H1 (cell line): ENCODE data around the gene MAP4. TPM values are rescaled to one million over a fixed set of nuclear protein-coding genes. Genes with fewer than 3 reads are reported as not detected.

Source experiments
- CTCF ChIA-PET: fragments of 300-600 bp; sonication (Branson Sonifier 250); formaldehyde crosslinking; loops from one replicate; lab custom pipeline; 2021; ENCODE audit not compliant: partially characterized antibody; lab: Charles Lee
- POLR2A ChIA-PET: fragments of 300-600 bp; sonication (Branson Sonifier 250); formaldehyde crosslinking; loops from one replicate; lab custom pipeline; 2021; ENCODE audit warnings: inconsistent platforms; ENCODE audit not compliant: partially characterized antibody; lab: Charles Lee
- DNase-seq, 2 experiments: peaks; one replicate each; pipeline versions ENCODE4 v3.0.0 to v3.0.0-alpha.2; 2010 to 2022; ENCODE audit warnings: low spot score in 2 of 2, low read depth in 1 of 2, mixed read lengths in 1 of 2
- FAIRE-seq: peaks from 2 replicates; lab custom pipeline; 2011; peaks lifted over from hg19 to GRCh38; lab: Jason Lieb, UNC
- H2AFZ ChIP-seq: 2 replicates; pipeline ENCODE4 v1.8.1; 2012; ENCODE audit warnings: low read length, inconsistent platforms
- H2AK5ac ChIP-seq: 2 replicates; pipeline ENCODE4 v1.6.1; 2013; ENCODE audit warnings: low read depth, low read length
- H2BK120ac ChIP-seq: replicated peaks from 2 replicates; pipeline ENCODE3; 2013; ENCODE audit warnings: low read depth, low read length, inconsistent platforms
- H2BK12ac ChIP-seq: 2 replicates; pipeline ENCODE4 v1.6.1; 2013; ENCODE audit warnings: low read depth, low read length
- H2BK15ac ChIP-seq: 2 replicates; pipeline ENCODE4 v1.6.1; 2013; ENCODE audit warnings: low read length
- H2BK20ac ChIP-seq: 2 replicates; pipeline ENCODE4 v1.6.1; 2013; ENCODE audit warnings: low read length
- H2BK5ac ChIP-seq: 2 replicates; pipeline ENCODE4 v1.6.1; 2013; ENCODE audit warnings: low read depth, low read length
- H3K14ac ChIP-seq: 2 replicates; pipeline ENCODE4 v1.6.1; 2013; ENCODE audit warnings: inconsistent platforms; ENCODE audit not compliant: insufficient read length
- H3K18ac ChIP-seq: 2 replicates; pipeline ENCODE4 v1.6.1; 2013; ENCODE audit warnings: low read length; ENCODE audit errors: extremely low read depth
- H3K23ac ChIP-seq: 2 replicates; pipeline ENCODE4 v1.6.1; 2013; ENCODE audit warnings: inconsistent platforms; ENCODE audit not compliant: insufficient read length
- H3K23me2 ChIP-seq: 2 replicates; pipeline ENCODE4 v1.6.1; 2013; ENCODE audit warnings: low read depth, low read length
- H3K27ac ChIP-seq: 2 replicates; pipeline ENCODE4 v1.6.1; 2011; ENCODE audit warnings: low read depth, low read length, inconsistent platforms
- H3K27me3 ChIP-seq, 4 experiments: replicated peaks in 1 of 4; 1 replicate in 1 of 4; 2 replicates in 3 of 4; pipeline versions ENCODE4 v1.6.1 to v1.8.1; 2011 to 2013; ENCODE audit warnings: low read length in 3 of 4, mild to moderate bottlenecking in 3 of 4, inconsistent platforms in 2 of 4, mixed read lengths in 2 of 4, moderate library complexity in 1 of 4; ENCODE audit not compliant: control insufficient read depth in 3 of 4, insufficient read depth in 3 of 4; ENCODE audit errors: extremely low read depth in 1 of 4
- H3K36me3 ChIP-seq, 4 experiments: 2 replicates each; pipeline versions ENCODE4 v1.6.1 to v1.8.1; 2011 to 2013; ENCODE audit warnings: mild to moderate bottlenecking in 4 of 4, low read length in 3 of 4, moderate library complexity in 2 of 4, control low read depth in 1 of 4, inconsistent platforms in 1 of 4; ENCODE audit not compliant: insufficient read depth in 4 of 4, control insufficient read depth in 2 of 4
- H3K4ac ChIP-seq: replicated peaks from 2 replicates; pipeline ENCODE3; 2013; ENCODE audit warnings: low read length, low read depth, mixed read lengths, inconsistent platforms; ENCODE audit not compliant: insufficient read length
- H3K4me1 ChIP-seq, 4 experiments: replicated peaks in 1 of 4; 1 replicate in 1 of 4; 2 replicates in 3 of 4; pipeline versions ENCODE4 v1.6.1 to v1.8.1; 2011 to 2013; ENCODE audit warnings: low read length in 3 of 4, inconsistent platforms in 2 of 4, mixed read lengths in 1 of 4; ENCODE audit not compliant: insufficient read depth in 4 of 4, control insufficient read depth in 3 of 4
- H3K4me2 ChIP-seq, 2 experiments: 2 replicates each; pipeline versions ENCODE4 v1.6.1 to v1.8.1; 2011 to 2013; ENCODE audit warnings: low read depth in 2 of 2, low read length in 2 of 2, control low read depth in 1 of 2, inconsistent platforms in 1 of 2, mild to moderate bottlenecking in 1 of 2; ENCODE audit not compliant: insufficient read depth in 1 of 2
- H3K4me3 ChIP-seq, 4 experiments: fragments of 200-600, 300-600 bp in 1 of 4; sonication (generic), shearing (Covaris generic), sonication (Bioruptor Twin) in 1 of 4; 2 replicates each; pipeline versions ENCODE4 v1.5.1 to v1.8.1; 2011 to 2016; ENCODE audit warnings: low read length in 4 of 4, low read depth in 3 of 4, control low read depth in 2 of 4, inconsistent platforms in 2 of 4, mild to moderate bottlenecking in 2 of 4, mixed read lengths in 1 of 4, moderate library complexity in 1 of 4; ENCODE audit not compliant: insufficient read depth in 2 of 4; ENCODE audit errors: extremely low read depth in 1 of 4
- H3K56ac ChIP-seq: replicated peaks from 2 replicates; pipeline ENCODE3; 2013; ENCODE audit warnings: low read depth, mild to moderate bottlenecking, mixed read lengths, low read length, inconsistent platforms; ENCODE audit not compliant: insufficient read length
- H3K79me1 ChIP-seq: 2 replicates; pipeline ENCODE4 v1.6.1; 2013; ENCODE audit warnings: low read depth, low read length, control low read depth
- H3K79me2 ChIP-seq, 2 experiments: 2 replicates each; pipeline versions ENCODE4 v1.6.1 to v1.8.1; 2012 to 2013; ENCODE audit warnings: low read length in 2 of 2, mild to moderate bottlenecking in 2 of 2, inconsistent platforms in 1 of 2; ENCODE audit not compliant: insufficient read depth in 2 of 2, control insufficient read depth in 1 of 2
- H3K9ac ChIP-seq, 4 experiments: replicated peaks in 1 of 4; 1 replicate in 1 of 4; 2 replicates in 3 of 4; pipeline versions ENCODE4 v1.6.1 to v1.8.1; 2011 to 2013; ENCODE audit warnings: low read depth in 3 of 4, low read length in 3 of 4, control low read depth in 2 of 4, mild to moderate bottlenecking in 2 of 4, moderate library complexity in 2 of 4, inconsistent platforms in 1 of 4; ENCODE audit errors: extremely low read depth in 1 of 4
- H3K9me3 ChIP-seq, 2 experiments: 2 replicates each; pipeline versions ENCODE4 v1.6.1 to v1.8.1; 2012 to 2013; ENCODE audit warnings: mild to moderate bottlenecking in 2 of 2, moderate library complexity in 2 of 2, control low read depth in 1 of 2, inconsistent platforms in 1 of 2, low read depth in 1 of 2, low read length in 1 of 2, mixed read lengths in 1 of 2; ENCODE audit not compliant: insufficient read depth in 2 of 2
- H4K20me1 ChIP-seq, 2 experiments: replicated peaks in 1 of 2; 2 replicates each; pipeline versions ENCODE3 to v1.8.1; 2011 to 2013; ENCODE audit warnings: inconsistent platforms in 2 of 2, low read length in 2 of 2, mild to moderate bottlenecking in 1 of 2; ENCODE audit not compliant: insufficient read depth in 2 of 2, control insufficient read depth in 1 of 2
- H4K5ac ChIP-seq: 2 replicates; pipeline ENCODE4 v1.6.1; 2013; ENCODE audit warnings: low read length, low read depth, mixed read lengths, inconsistent platforms; ENCODE audit not compliant: insufficient read length
- H4K8ac ChIP-seq: 2 replicates; pipeline ENCODE4 v1.8.0; 2013; ENCODE audit warnings: mild to moderate bottlenecking, moderate library complexity, low read length, inconsistent platforms; ENCODE audit not compliant: insufficient read depth; ENCODE audit errors: extremely low read depth
- H4K91ac ChIP-seq: replicated peaks from 2 replicates; pipeline ENCODE3; 2013; ENCODE audit warnings: low read length, mixed read lengths, inconsistent platforms; ENCODE audit not compliant: insufficient read length
- BCL11A ChIP-seq, 2 experiments: IDR thresholded peaks; one replicate each; pipeline ENCODE4 v1.6.1; 2011; ENCODE audit warnings: low read depth in 2 of 2, low read length in 2 of 2, mild to moderate bottlenecking in 2 of 2
- CHD1 ChIP-seq: IDR thresholded peaks from 2 replicates; pipeline ENCODE4 v1.6.1; 2012; ENCODE audit warnings: low read depth, low read length, improper control_type of control experiment
- EP300 ChIP-seq, 2 experiments: IDR thresholded peaks; 1 replicate in 1 of 2; 2 replicates in 1 of 2; pipeline ENCODE4 v1.6.1; 2011 to 2012; ENCODE audit warnings: low read depth in 2 of 2, low read length in 2 of 2, mild to moderate bottlenecking in 2 of 2, borderline replicate concordance in 1 of 2, inconsistent platforms in 1 of 2, moderate library complexity in 1 of 2
- GABPA ChIP-seq: IDR thresholded peaks from 2 replicates; pipeline ENCODE4 v1.6.1; 2011; ENCODE audit warnings: mild to moderate bottlenecking, low read length, moderate library complexity, borderline replicate concordance; ENCODE audit not compliant: insufficient read depth
- HDAC2 ChIP-seq, 2 experiments: fragments of 300-600 bp in 1 of 2; sonication (generic) in 1 of 2; IDR thresholded peaks; 2 replicates each; pipeline ENCODE4 v1.6.1; 2011 to 2012; ENCODE audit warnings: low read depth in 2 of 2, low read length in 2 of 2, mild to moderate bottlenecking in 2 of 2, moderate library complexity in 2 of 2, borderline replicate concordance in 1 of 2, inconsistent platforms in 1 of 2
- RAD21 ChIP-seq, 2 experiments: IDR thresholded peaks in 1 of 2; conservative IDR thresholded peaks in 1 of 2; 2 replicates each; pipeline ENCODE4 v1.6.1; 2011; ENCODE audit warnings: low read depth in 2 of 2, low read length in 2 of 2, improper control_type of control experiment in 1 of 2, inconsistent platforms in 1 of 2, mild to moderate bottlenecking in 1 of 2, moderate library complexity in 1 of 2
- RFX5 ChIP-seq: IDR thresholded peaks from 2 replicates; pipeline ENCODE4 v1.6.1; 2011; ENCODE audit warnings: low read depth, low read length, improper control_type of control experiment, borderline replicate concordance
- SIX5 ChIP-seq: IDR thresholded peaks from 2 replicates; pipeline ENCODE4 v1.6.1; 2011; ENCODE audit warnings: mild to moderate bottlenecking, low read depth, low read length
- SP2 ChIP-seq: IDR thresholded peaks from 2 replicates; pipeline ENCODE4 v1.6.1; 2012; ENCODE audit warnings: mild to moderate bottlenecking, low read length, inconsistent platforms
- SRF ChIP-seq: IDR thresholded peaks from 2 replicates; pipeline ENCODE4 v1.6.1; 2011; ENCODE audit warnings: mild to moderate bottlenecking, low read depth, low read length, moderate library complexity
- TAF7 ChIP-seq: optimal IDR thresholded peaks from 2 replicates; pipeline ENCODE3; 2011; ENCODE audit warnings: low read depth, mild to moderate bottlenecking, inconsistent platforms, low read length, moderate library complexity, borderline replicate concordance
- WGBS, 2 experiments: shearing (Covaris generic) in 1 of 2; methylation state at CpG; one replicate each; pipeline versions ENCODE4 v1.1.6 to v1.1.7; 2013 to 2015; ENCODE audit warnings: low lambda C conversion rate in 2 of 2, mixed read lengths in 2 of 2, inconsistent platforms in 1 of 2, low coverage in 1 of 2, missing lambda C conversion rate in 1 of 2; ENCODE audit not compliant: insufficient replicate concordance in 2 of 2, insufficient coverage in 1 of 2, insufficient read length in 1 of 2; ENCODE audit errors: extremely low coverage in 1 of 2, missing lambda C conversion rate in 1 of 2; 5-methylcytosine and 5-hydroxymethylcytosine counted together
- polyA plus RNA-seq, 7 experiments: library from polyadenylated mRNA; depleted of rRNA in 3 of 7; stranded (reverse) in 5 of 7; unstranded in 2 of 7; fragments of >200 nt in 5 of 7; fragments of 200-250 nt in 2 of 7; gene quantifications; 1 replicate in 5 of 7; 2 replicates in 1 of 7; 4 replicates in 1 of 7; pipeline versions ENCODE4 v1.2.1 to v1.2.3, GENCODE V29; 2011 to 2013; ENCODE audit warnings: missing spikeins in 2 of 7, mixed read lengths in 2 of 7
- total RNA-seq: library from RNA; stranded (reverse); fragmentation: NEBNext Ultra II Directional; extraction: Animal tissue kit (Norgen Biotek cat#: 25700); gene quantifications from 2 replicates; pipeline ENCODE4 v1.2.1, GENCODE V29; 2021
- TF ChIP-seq, protein P1 (sequence below): IDR thresholded peaks from 2 replicates; pipeline ENCODE4 v1.6.1; 2011; ENCODE audit warnings: low read length, improper control_type of control experiment

MAP4 gene
- total and polyA plus RNA-seq, 2 of the 8 experiments (the other 6 are each of a cell fraction or from before 2014, with no cell fraction given) = 67.0 to 179 TPM

DNA sequence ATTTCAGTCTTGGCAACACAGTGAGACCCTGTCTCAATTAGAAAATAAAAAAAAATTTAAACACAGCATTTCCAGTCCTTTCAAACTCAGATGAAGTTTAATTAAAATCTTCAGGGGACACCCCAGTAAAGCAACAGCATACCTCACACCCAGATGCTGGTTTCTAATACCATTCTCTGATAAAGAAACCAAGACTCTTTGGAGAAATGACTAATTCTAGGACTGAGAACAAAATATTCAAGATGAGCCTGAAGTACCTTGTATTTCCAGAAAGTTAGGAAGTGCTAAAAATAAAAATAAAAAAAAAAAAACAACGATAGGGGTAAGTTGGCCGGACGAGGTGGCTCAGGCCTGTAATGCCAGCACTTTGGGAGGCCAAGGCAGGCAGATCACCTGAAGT, 14.0 kb upstream of the MAP4 start:
- POLR2A ChIA-PET = no interaction called here
- no peak overlapping the region for H3K4me3 ChIP-seq
- TF ChIP-seq RAD21 (IDR thresholded peaks at IDR 0.05 in 1 of 2, conservative IDR thresholded peaks at IDR 0.05 in 1 of 2; ENCODE audit: low read depth in 2 of 2, low read length in 2 of 2) = no peak
- TF ChIP-seq, protein P1, sequence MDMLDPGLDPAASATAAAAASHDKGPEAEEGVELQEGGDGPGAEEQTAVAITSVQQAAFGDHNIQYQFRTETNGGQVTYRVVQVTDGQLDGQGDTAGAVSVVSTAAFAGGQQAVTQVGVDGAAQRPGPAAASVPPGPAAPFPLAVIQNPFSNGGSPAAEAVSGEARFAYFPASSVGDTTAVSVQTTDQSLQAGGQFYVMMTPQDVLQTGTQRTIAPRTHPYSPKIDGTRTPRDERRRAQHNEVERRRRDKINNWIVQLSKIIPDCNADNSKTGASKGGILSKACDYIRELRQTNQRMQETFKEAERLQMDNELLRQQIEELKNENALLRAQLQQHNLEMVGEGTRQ = no peak
- no peak for TF ChIP-seq RFX5
- no peak for TF ChIP-seq BCL11A (IDR thresholded peaks at IDR 0.05; ENCODE audit: low read depth in 2 of 2, low read length in 2 of 2)
- TF ChIP-seq SP2 = no peak
- TF ChIP-seq EP300 (IDR thresholded peaks at IDR 0.05; ENCODE audit: borderline replicate concordance in 1 of 2, low read depth in 2 of 2, low read length in 2 of 2) = no peak
- TF ChIP-seq SRF = no peak
- TF ChIP-seq CHD1 = no peak
- no peak for TF ChIP-seq TAF7
- no peak for TF ChIP-seq GABPA
- no peak for TF ChIP-seq SIX5
- no peak for TF ChIP-seq HDAC2 (IDR thresholded peaks at IDR 0.05; ENCODE audit: borderline replicate concordance in 1 of 2, low read depth in 2 of 2, low read length in 2 of 2)

More for the DNA sequence above, 14.0 kb upstream of the MAP4 start:
- no peak overlapping the region for H2BK12ac ChIP-seq
- H4K8ac ChIP-seq = no peak overlapping the region
- H3K18ac ChIP-seq = no peak overlapping the region
- no peak overlapping the region for H3K27ac ChIP-seq
- peaks cover 0 to 63% of the 10 kb centered on the region in 2 experiments; a peak in 2 of 4 replicates for H3K79me2 ChIP-seq
- DNase-seq (no peak), FAIRE-seq (no peak)
- H4K20me1 ChIP-seq = no peaks in the 10 kb centered on the region
- WGBS, 2 experiments = 97% methylated on average over 3 of the region's 3 CpGs; no CpG with 5 or more reads in 1 of the 2 experiments
- H3K23ac ChIP-seq = no peak overlapping the region
- H3K79me1 ChIP-seq = no peaks in the 10 kb centered on the region; the same call in 1 of the 2 replicates
- no peak overlapping the region for H2BK20ac ChIP-seq
- no peak overlapping the region for H2BK120ac ChIP-seq
- H2BK5ac ChIP-seq = no peak overlapping the region
- no peak overlapping the region for H2AFZ ChIP-seq
- H3K14ac ChIP-seq = no peak overlapping the region
- peaks cover 2 to 3% (median 3%) of the 10 kb centered on the region in 4 experiments; a peak in 3 of 7 replicates for H3K4me1 ChIP-seq
- no peaks in the 10 kb centered on the region for H3K23me2 ChIP-seq
- H4K91ac ChIP-seq = no peak overlapping the region
- H2BK15ac ChIP-seq = no peak overlapping the region
- no peaks in the 10 kb centered on the region for H3K27me3 ChIP-seq
- H3K56ac ChIP-seq = no peak overlapping the region
- no peak overlapping the region for H2AK5ac ChIP-seq
- no peaks in the 10 kb centered on the region for H3K36me3 ChIP-seq
- no peak overlapping the region for H4K5ac ChIP-seq
- CTCF ChIA-PET = no interaction called here
- H3K4me2 ChIP-seq = no peak overlapping the region
- H3K9me3 ChIP-seq = no peaks in the 10 kb centered on the region
- no peak overlapping the region for H3K9ac ChIP-seq
- no peak overlapping the region for H3K4ac ChIP-seq
